Neutrophil (primary cell): ENCODE measurements around the gene SLC5A9.
"Not testable (repeated sequence)": the region's sequence is repeated elsewhere in the genome, so short reads cannot be mapped to it uniquely, and the experiment has no call there.

Source experiments
- H3K27ac ChIP-seq: fragments of 200-600 bp; sonication (generic); 2 replicates; pipeline ENCODE4 v1.5.1; 2016; ENCODE audit warnings: mild to moderate bottlenecking, moderate library complexity
- H3K27me3 ChIP-seq: fragments of 200-600 bp; sonication (generic); 2 replicates; pipeline ENCODE4 v1.6.0; 2016; ENCODE audit warnings: mild to moderate bottlenecking
- H3K36me3 ChIP-seq: fragments of 200-600 bp; sonication (generic); 2 replicates; pipeline ENCODE4 v1.5.1; 2017
- H3K4me1 ChIP-seq, 2 experiments: fragments of 200-600 bp in 1 of 2; sonication (generic) in 1 of 2; 1 replicate in 1 of 2; 2 replicates in 1 of 2; pipeline versions ENCODE4 v1.5.1 to v1.6.1; 2013 to 2016; ENCODE audit warnings: low read depth in 1 of 2, low read length in 1 of 2, mild to moderate bottlenecking in 1 of 2, moderate library complexity in 1 of 2; ENCODE audit not compliant: control insufficient read depth in 1 of 2, insufficient read depth in 1 of 2
- H3K4me3 ChIP-seq, 2 experiments: fragments of 200-600 bp in 1 of 2; sonication (generic) in 1 of 2; 1 replicate in 1 of 2; 2 replicates in 1 of 2; pipeline ENCODE4 v1.5.1; 2013 to 2016; ENCODE audit warnings: low read depth in 1 of 2, low read length in 1 of 2, mild to moderate bottlenecking in 1 of 2, moderate library complexity in 1 of 2
- H3K9me3 ChIP-seq: fragments of 200-600 bp; sonication (generic); 2 replicates; pipeline ENCODE4 v1.5.1; 2016
- TF ChIP-seq, protein P1 (sequence below): fragments of 200-600 bp; sonication (generic); IDR thresholded peaks from 2 replicates; pipeline ENCODE4 v1.5.1; 2016; ENCODE audit warnings: antibody characterized with exemption

The SLC5A9 gene

DNA sequence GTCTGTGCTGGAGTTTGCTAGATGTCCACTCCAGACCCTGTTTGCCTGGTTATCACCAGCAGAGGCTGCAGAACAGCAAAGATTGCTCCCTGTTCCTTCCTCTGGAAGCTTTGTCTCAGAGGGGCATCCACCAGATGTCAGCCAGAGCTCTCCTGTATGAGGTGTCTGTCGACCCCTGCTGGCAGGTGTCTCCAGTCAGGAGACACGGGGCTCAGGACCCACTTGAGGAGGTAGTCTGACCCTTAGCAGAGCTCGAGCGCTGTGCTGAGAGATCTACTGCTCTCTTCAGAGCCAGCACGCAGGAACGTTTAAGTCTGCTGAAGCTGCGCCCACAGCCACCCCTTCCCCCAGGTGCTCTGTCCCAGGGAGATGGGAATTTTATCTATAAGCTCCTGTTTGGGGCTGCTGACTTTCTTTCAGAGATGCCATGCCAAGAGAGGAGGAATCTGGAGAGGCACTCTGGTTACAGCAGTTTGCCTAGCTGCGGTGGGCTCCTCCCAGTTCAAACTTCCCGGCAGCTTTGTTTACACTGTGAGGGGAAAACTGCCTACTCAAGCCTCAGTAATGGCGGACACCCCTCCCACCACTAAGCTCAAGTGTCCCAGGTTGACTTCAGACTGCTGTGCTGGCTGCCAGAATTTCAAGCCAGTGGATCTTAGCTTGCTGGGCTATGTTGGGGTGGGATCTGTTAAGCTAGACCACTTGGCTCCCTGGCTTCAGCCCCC lies 62.3 kb downstream of the SLC5A9 start:
- H3K4me1 ChIP-seq, H3K4me3 ChIP-seq, H3K36me3 ChIP-seq, H3K27me3 ChIP-seq, H3K27ac ChIP-seq, H3K9me3 ChIP-seq: not testable (repeated sequence)

DNA sequence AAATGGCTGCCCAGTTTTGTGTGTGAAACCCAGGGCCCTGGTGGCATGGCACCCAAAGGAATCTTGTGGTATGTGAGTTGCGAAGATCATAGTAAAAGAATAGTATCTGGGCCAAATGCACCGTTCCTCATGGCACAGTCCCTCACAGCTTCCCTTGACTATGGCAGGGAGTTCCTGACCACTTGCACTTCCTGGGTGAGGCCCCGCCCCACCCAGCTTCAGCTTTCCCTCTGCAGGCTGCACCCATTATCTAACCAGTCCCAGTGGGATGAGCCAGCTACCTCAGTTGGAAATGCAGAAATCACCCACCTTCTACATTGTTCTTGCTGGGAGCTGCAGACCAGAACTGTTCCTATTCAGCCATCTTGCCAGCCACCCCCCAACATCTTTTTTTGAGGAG lies 63.0 kb downstream of the SLC5A9 start:
- TF ChIP-seq, protein P1, sequence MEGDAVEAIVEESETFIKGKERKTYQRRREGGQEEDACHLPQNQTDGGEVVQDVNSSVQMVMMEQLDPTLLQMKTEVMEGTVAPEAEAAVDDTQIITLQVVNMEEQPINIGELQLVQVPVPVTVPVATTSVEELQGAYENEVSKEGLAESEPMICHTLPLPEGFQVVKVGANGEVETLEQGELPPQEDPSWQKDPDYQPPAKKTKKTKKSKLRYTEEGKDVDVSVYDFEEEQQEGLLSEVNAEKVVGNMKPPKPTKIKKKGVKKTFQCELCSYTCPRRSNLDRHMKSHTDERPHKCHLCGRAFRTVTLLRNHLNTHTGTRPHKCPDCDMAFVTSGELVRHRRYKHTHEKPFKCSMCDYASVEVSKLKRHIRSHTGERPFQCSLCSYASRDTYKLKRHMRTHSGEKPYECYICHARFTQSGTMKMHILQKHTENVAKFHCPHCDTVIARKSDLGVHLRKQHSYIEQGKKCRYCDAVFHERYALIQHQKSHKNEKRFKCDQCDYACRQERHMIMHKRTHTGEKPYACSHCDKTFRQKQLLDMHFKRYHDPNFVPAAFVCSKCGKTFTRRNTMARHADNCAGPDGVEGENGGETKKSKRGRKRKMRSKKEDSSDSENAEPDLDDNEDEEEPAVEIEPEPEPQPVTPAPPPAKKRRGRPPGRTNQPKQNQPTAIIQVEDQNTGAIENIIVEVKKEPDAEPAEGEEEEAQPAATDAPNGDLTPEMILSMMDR: no peak
- Histone ChIP-seq H3K27me3 (no peaks in the 10 kb centered on the region), H3K4me1 (no peaks in the 10 kb centered on the region), H3K36me3 (no peaks in the 10 kb centered on the region), H3K27ac (no peak overlapping the region), H3K9me3 (no peaks in the 10 kb centered on the region), H3K4me3 (no peak overlapping the region)

DNA sequence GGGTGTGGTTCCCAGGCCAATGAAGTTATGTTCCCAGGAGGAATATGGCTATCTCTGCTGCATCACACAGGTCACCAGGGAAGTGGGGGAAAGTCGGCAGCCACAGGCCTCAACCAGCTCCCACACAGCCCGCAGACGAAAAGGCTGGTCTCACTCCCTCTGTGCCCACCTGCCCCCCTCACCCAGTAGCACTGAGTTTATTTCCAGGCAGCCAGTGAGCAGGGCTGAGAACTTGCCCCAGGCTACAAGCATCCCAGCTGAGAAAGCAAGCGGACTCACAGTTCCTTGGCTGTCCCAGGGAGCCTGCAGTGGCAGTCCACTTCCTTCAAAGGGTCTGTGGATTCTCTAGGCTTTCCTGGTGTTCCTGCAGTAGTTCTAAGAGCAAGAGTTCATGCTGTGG lies 68.9 kb downstream of the SLC5A9 start:
- Histone ChIP-seq H3K36me3 (no peaks in the 10 kb centered on the region), H3K4me3 (no peak overlapping the region), H3K27ac (no peak overlapping the region), H3K9me3 (no peaks in the 10 kb centered on the region), H3K4me1 (no peaks in the 10 kb centered on the region), H3K27me3 (no peaks in the 10 kb centered on the region)
- TF ChIP-seq, protein P1: no peak

DNA sequence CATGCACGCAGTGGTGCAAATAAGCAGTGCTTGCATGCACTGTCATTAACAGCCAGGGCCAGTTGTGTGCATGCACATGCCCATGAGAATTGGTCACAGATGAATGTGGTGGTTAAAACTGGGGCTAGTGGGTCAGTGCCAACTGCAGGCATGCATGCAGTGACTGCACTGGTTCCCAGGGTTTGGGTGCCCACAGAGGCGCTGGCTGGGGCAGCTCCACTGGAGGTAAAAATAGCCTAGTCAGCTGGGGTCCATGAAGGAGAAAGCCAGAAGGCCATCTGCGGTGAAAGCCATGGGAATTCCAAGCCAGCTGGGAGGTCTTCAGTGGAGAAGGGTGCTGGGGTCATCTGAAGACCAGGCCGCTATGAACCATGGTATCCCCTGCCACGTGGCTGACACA lies 70.2 kb downstream of the SLC5A9 start:
- H3K27me3 ChIP-seq: no peaks in the 10 kb centered on the region
- H3K9me3 ChIP-seq: no peaks in the 10 kb centered on the region
- TF ChIP-seq, protein P1: no peak
- no peaks in the 10 kb centered on the region for H3K36me3 ChIP-seq
- no peak overlapping the region for H3K4me3 ChIP-seq
- no peak overlapping the region for H3K27ac ChIP-seq
- H3K4me1 ChIP-seq: no peaks in the 10 kb centered on the region

DNA sequence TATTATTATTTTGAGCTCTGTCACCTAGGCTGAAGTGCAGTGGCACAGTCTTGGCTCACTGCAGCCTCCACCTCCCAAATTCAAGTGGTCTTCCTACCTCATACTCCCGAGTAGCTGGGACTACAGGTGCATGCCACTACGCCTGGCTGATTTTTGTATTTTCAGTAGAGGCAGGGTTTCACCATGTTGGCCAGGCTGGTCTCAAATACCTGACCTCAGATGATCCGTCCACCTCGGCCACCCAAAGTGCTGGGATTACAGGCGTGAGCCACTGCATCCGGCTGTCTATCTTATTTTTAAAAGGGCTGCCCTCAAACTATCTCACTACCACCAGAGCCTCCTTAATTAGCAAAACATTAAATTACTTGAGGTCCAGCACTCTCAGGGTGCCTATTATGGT lies 71.6 kb downstream of the SLC5A9 start:
- H3K27ac ChIP-seq, H3K27me3 ChIP-seq, H3K4me1 ChIP-seq, H3K36me3 ChIP-seq, H3K4me3 ChIP-seq, H3K9me3 ChIP-seq: not testable (repeated sequence)

DNA sequence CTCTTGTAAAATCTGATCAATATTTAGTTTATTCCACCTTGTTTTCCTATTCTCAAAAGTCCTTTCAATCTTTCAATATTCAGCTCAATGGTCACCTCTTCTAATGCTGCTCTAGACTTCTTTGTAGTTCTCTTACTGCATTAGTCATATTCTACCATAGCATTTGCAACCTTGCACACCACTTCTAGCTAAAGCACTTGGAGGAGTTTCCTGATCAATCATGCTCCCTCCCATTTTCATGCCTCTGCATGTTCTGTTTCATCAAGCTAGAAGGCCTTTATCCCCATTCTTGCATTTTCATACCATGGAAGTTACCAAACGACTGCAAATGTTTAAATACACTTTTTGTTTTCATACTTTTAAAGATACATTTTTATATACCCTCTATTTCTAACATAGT lies 72.1 kb downstream of the SLC5A9 start:
- no peaks in the 10 kb centered on the region for H3K9me3 ChIP-seq
- H3K4me1 ChIP-seq: no peaks in the 10 kb centered on the region
- no peaks in the 10 kb centered on the region for H3K36me3 ChIP-seq
- no peaks in the 10 kb centered on the region for H3K27me3 ChIP-seq
- TF ChIP-seq, protein P1: no peak
- H3K4me3 ChIP-seq: no peak overlapping the region
- no peak overlapping the region for H3K27ac ChIP-seq
